Vagina (tissue), 2 donors: ENCODE results near the gene PLEKHH3. TPM values are rescaled to one million over a fixed set of nuclear protein-coding genes. Genes with fewer than 3 reads are reported as not detected.

Experiments
- DNase-seq, 2 donors: peaks; one replicate each; pipeline ENCODE4 v3.0.0-alpha.2; 2017; ENCODE audit errors: extremely low spot score in 2 of 2
- H3K27ac ChIP-seq: fragments of 200-600 bp; sonication (generic); one replicate; pipeline ENCODE4 v1.5.1; 2019
- H3K27me3 ChIP-seq: fragments of 200-600 bp; sonication (generic); one replicate; pipeline ENCODE4 v1.5.1; 2019
- H3K36me3 ChIP-seq, 2 donors: fragments of 200-600 bp; sonication (generic); one replicate each; pipeline ENCODE4 v1.5.1; 2017 to 2019
- H3K4me1 ChIP-seq: fragments of 200-600 bp; sonication (generic); one replicate; pipeline ENCODE4 v1.5.1; 2019
- H3K4me3 ChIP-seq, 2 donors: fragments of 200-600 bp; sonication (generic); 1 replicate in 1 of 2; 2 replicates in 1 of 2; pipeline ENCODE4 v1.5.1; 2016 to 2019
- H3K9me3 ChIP-seq: fragments of 200-600 bp; sonication (generic); one replicate; pipeline ENCODE4 v1.5.1; 2019
- CTCF ChIP-seq, 3 experiments: fragments of 450-650 bp in 2 of 3; fragments of 200-600 bp in 1 of 3; sonication (generic) in 1 of 3; IDR thresholded peaks; one replicate each; pipeline ENCODE4 v1.5.1; 2017 to 2019; ENCODE audit warnings: antibody characterized with exemption in 3 of 3, mild to moderate bottlenecking in 2 of 3, moderate library complexity in 2 of 3
- POLR2A ChIP-seq, 2 donors: fragments of 450-650 bp; IDR thresholded peaks; one replicate each; pipeline ENCODE4 v1.6.1; 2017; ENCODE audit warnings: antibody characterized with exemption in 2 of 2, mild to moderate bottlenecking in 2 of 2, moderate library complexity in 2 of 2
- POLR2AphosphoS5 ChIP-seq, 2 donors: sonication (generic); formaldehyde crosslinking; IDR thresholded peaks; one replicate each; pipeline ENCODE4 v1.9.0; 2017; ENCODE audit warnings: antibody characterized with exemption in 2 of 2, mild to moderate bottlenecking in 2 of 2, low read depth in 1 of 2; ENCODE audit not compliant: insufficient read depth in 1 of 2
- intact Hi-C: fragments of 100-400 bp; cut with DNase I; formaldehyde crosslinking; loops from one replicate; pipeline ENCODE4 v1.15.1; 2023
- total RNA-seq: library from RNA; depleted of rRNA; stranded (reverse); fragments of >200 nt; gene quantifications from one replicate; pipeline ENCODE4 v1.2.3, GENCODE V29; 2016

PLEKHH3 gene
- total RNA-seq, 1 donor from 2014 or later: 44.9 TPM

- no peaks in the 10 kb centered on the region for H3K27me3 ChIP-seq
- TF ChIP-seq POLR2A (IDR thresholded peaks at IDR 0.05) (no peak), CTCF (IDR thresholded peaks at IDR 0.05) (no peak), POLR2AphosphoS5 (IDR thresholded peaks at IDR 0.05; ENCODE audit: insufficient read depth in 1 of 2, low read depth in 1 of 2) (no peak)
- H3K27ac ChIP-seq: no peak overlapping the region
- intact Hi-C loops: loop anchor here (10.0 kb wide), 1 partner anchor 112 kb away; no protein-coding TSS in a partner anchor
- H3K36me3 ChIP-seq: peaks cover 3 to 77% of the 10 kb centered on the region in 2 donors
- no peak for DNase-seq
- no peak overlapping the region for H3K4me3 ChIP-seq
- peaks cover 17% of the 10 kb centered on the region for H3K4me1 ChIP-seq
- no peaks in the 10 kb centered on the region for H3K9me3 ChIP-seq
These were observed 25.7 kb upstream of the PLEKHH3 start for GRCh38 chr17:42702446-42702845.

DNA sequence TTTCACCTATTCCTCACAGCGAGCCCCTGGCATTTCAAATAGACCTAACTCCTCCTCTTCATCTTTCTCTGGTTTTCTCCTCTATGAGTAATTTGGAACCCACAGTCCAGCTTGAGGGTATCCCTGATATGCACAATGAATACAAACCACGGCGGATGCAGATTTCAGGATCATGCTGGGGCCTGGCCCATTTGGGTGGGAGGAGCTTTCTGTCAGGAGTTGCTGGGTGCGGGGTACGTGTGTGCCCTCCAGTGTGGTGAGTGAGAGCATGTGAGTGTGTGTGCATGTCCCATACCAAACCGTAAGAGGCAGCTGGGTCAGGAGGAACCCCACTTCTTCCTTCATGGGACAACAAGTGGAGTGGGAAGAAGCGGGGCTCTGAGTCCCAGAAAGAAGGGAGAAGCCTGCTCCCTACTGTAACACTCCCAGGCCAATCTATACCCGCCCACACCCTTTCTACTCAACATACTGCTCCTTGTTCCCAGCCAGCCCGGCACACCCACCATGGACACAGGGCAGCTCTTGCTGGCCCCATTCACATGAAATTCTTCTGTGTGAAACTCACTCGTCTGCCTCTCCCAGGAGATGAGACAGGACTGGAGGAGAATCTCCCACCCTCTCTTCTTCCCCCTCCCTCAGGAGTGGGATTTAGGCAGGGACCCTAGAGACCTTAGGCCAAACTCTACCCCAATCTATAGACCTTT lies 23.9 kb upstream of the PLEKHH3 start:
- H3K4me1 ChIP-seq: peaks cover 17% of the 10 kb centered on the region
- no peak for DNase-seq
- no peaks in the 10 kb centered on the region for H3K9me3 ChIP-seq
- no peaks in the 10 kb centered on the region for H3K27me3 ChIP-seq
- no peak for TF ChIP-seq POLR2AphosphoS5 (IDR thresholded peaks at IDR 0.05; ENCODE audit: insufficient read depth in 1 of 2, low read depth in 1 of 2)
- TF ChIP-seq CTCF (IDR thresholded peaks at IDR 0.05): no peak
- H3K36me3 ChIP-seq: peaks cover 3 to 69% of the 10 kb centered on the region in 2 donors
- no peak overlapping the region for H3K4me3 ChIP-seq
- intact Hi-C loops: loop anchor here (10.0 kb wide), 1 partner anchor 114 kb away; no protein-coding TSS in a partner anchor
- no peak overlapping the region for H3K27ac ChIP-seq

GRCh38 chr17:42699415-42699740 lies 22.6 kb upstream of the PLEKHH3 start:
- Histone ChIP-seq H3K27me3 (no peaks in the 10 kb centered on the region), H3K36me3 (peaks cover 3 to 58% of the 10 kb centered on the region in 2 donors), H3K9me3 (no peaks in the 10 kb centered on the region), H3K27ac (peak overlapping the region; percentile 59), H3K4me1 (peaks cover 17% of the 10 kb centered on the region), H3K4me3 (no peak overlapping the region)
- TF ChIP-seq POLR2A (IDR thresholded peaks at IDR 0.05) (no peak), POLR2AphosphoS5 (IDR thresholded peaks at IDR 0.05; ENCODE audit: insufficient read depth in 1 of 2, low read depth in 1 of 2) (no peak), CTCF (IDR thresholded peaks at IDR 0.05) (no peak)
- intact Hi-C loops: no loop called here
- no peak for DNase-seq

DNA sequence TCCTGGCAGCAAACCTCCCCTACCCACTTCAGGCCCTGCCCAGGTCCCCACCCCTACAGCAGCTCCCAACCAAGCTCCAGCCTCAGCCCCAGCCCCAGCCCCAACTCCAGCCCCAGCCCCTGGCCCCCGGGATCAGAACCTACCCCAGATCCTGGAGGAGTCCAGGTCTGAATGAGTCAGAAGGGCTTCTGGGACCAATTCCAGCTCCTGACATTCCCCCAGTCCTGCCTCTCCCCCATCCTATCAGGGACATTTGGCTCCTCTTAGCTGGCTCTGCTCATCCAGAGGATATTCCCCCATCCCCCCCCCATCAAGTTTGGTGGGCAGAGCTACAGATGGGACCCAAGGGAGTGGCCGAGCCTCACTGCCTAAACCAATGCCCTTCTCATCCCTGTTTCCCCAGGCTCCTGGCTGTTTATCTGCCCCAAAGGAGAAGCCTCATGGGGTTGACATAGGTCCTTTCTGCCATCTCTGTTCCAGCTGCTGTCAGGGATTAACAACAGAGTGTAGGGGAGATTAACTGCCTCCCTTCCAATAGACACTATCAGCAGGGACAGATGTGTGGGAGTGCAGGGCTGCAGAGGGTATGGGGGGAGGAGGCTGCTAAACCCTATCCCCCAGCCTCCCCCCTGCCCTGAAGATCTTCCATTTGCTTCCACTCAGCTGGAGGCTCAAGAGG lies 22.1 kb upstream of the PLEKHH3 start:
- no peak overlapping the region for H3K4me3 ChIP-seq
- peak overlapping the region; percentile 59 for H3K27ac ChIP-seq
- H3K9me3 ChIP-seq: no peaks in the 10 kb centered on the region
- intact Hi-C loops: no loop called here
- no peaks in the 10 kb centered on the region for H3K27me3 ChIP-seq
- TF ChIP-seq CTCF (IDR thresholded peaks at IDR 0.05) (no peak), POLR2A (IDR thresholded peaks at IDR 0.05) (no peak), POLR2AphosphoS5 (IDR thresholded peaks at IDR 0.05; ENCODE audit: insufficient read depth in 1 of 2, low read depth in 1 of 2) (no peak)
- peaks cover 3 to 53% of the 10 kb centered on the region in 2 donors for H3K36me3 ChIP-seq
- DNase-seq: peak in 1 of 2 donors; percentile 89
- H3K4me1 ChIP-seq: peaks cover 17% of the 10 kb centered on the region
